HG02840 (cell line): Measurements from ENCODE around the gene CHMP1A.

Experiments used
- ATAC-seq: cut with Tn5 transposase; IDR thresholded peaks from one replicate; pipeline ENCODE4 v1.9.1; 2021; ENCODE audit warnings: mild to moderate bottlenecking, moderate library complexity, moderate number of reproducible peaks; ENCODE audit not compliant: unreplicated experiment, low FRiP score

The CHMP1A gene

DNA sequence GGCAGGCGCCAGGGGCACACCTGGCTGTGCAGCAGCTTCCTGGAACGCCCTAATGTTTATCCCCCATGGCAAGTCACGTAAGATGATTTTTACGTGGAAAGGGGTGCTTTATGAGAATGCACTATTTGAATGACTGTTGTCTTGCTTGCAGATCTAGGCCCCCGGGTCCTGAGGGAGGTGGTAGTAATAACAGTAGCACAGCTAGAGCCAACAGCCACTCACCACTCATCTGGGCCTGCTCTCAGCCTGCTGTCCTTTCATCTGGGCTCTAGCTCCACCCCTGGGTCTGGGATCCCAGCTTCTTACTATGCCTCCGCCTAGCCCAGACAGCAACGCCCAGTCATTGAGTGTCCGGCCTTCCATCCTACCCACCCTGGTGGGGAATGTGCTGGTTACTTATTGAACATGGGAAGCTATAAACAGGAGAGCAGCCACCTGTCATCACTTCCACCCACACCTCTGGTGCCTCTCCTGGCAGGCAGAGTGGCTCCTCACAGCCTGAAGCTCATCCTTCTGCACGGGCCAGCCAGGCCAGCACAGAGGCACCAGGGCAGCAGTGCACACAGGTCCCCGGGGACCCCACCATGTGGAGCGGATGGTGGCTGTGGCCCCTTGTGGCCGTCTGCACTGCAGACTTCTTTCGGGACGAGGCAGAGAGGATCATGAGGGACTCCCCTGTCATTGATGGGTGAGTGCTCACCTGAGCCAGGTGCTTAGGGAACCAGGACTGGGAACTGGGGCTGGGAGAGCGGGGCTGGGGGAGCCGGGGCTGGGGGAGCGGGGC, 27.5 kb downstream of the CHMP1A start:
- ATAC-seq = no peak

DNA sequence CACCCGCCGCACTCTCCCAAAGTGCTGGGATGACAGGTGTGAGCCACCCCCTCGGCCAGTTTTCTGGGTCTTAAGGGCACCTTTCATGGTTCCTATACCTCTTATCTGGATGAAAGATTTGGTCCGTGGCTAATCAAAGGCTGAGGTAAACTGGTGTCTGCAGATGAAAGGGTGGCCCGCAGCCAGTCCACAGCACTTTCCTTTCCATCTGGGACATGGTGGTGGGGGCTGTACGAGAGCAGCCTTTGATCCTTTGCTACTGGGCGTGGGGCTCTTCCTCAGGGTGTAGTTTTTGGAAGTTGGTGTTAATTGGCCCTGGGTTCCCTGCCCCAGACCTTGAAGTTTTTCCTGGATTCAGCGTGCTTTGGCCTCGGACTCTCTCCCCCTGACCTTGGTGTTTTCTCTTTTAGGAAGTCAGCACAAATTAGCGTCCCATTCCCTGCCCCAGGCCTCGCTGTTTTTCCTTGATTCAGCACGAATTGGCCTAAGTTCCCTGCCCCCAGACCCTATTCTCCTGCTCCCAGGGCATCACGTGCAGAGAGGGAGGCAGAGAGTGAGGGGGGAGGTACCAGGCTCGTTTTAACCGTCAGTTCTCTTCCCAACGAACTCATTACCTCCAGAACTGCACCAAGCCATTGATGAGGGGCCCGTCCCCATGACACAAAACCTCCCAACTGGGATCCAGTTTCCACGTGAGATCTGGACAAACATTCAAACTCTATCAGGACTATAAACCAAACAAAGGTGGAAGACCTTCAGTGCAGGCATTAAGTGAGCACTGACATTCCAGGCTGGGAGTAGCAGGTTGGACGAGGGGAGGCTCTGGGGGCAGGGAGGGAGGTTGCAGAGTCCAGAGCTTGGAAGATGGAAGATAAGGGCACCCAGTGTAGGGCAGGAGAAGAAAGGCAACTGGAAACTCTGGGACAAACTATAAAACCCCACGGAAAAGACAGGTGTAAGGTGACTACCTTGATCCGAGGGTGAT, 32.4 kb downstream of the CHMP1A start:
- no peak for ATAC-seq

DNA sequence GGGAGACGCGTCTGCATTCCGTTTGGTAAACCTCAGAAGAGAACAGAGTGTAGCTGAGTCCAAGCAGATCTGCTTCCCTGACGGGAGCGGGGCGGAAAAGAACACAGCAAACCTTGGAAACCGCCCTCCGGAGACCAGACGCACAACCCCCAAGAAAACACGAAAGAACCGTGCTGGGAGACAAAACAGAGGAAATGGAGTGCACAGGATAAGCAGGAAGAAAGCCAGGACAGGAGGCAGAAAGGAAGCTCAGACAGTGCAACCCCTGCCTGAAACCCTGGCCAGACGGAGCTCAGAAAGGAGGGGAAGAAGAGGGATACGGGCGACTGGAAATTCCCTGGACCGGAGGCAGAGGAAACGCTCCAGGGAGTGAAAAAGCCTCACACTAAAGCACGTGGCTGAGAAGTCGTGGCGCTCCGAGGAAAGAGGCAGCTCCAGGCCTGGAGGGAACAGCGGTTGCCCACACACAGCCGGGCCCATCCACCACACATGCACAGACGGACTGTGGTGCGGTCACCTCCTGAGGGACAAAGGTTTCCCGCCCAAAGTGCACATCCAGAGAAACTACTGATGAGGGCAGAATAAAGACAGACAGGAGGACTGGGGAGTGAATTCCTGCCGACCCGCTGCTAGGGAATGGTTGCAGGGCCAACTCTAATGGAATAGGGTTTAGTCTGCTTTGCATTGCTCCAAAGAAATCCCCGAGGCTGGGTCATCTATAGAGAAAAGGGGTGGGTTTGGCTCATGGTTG, 33.8 kb downstream of the CHMP1A start:
- no peak for ATAC-seq

DNA sequence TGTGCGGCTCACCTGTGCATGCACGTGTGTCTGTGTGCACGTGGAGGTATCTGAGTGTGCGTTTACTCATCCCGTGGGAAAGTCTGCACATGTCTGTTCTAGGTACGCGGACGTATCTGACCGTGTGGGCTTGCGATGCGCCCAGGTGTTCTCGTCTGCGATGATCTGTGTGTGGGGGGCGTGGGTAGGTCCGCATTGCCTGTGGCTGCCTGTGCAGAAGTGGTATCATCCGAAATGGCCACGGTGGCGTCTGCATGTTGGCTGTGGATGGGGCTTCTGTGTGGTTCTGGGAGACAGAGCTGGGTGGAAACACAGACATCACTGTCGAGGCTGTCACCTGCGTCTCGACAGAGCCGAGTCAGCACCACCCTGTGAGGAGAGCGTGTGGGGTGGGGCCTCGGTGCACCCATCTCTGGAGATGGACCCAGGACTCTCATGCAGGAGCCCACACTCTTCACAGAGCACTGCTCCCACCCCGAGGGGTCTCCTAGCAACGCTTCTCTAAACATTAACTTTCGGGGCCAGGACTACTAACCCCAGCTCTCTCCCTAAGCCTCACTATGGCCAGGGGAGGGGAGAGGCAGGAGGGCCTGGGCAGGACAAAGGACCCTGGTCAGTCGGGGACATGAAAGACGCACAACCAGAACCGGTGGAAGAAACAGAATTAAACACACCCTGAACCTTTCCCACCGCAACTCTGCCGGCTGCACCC, 35.7 kb downstream of the CHMP1A start:
- ATAC-seq = no peak

DNA sequence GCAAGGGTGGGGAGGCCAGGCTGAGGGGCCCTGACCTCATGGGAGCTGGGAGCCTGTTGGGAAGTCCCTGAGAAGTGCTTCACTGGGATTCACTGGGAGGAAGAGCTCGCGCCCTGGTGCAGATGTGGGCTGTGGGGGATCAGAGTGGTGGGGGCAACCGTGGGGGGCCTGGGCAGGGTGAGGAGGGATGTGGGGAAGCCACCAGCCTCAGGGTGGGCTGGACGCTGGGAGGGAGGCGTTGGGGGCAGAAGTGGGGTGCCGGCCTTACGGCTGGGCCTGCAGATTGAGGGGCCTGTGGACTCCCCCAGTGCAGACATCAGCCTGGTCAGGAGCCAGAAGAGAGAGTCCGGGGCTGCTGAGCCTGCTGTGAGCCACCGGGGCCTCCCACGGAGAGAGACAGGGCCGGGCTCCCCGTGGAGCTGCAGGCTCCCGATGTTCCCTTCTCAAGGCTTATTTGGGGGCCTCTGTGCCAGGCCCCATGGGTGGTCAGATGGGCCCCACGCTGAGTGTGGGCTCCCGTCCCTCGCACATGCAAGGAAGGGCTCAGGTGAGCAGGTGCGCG, 36.3 kb downstream of the CHMP1A start:
- ATAC-seq = no peak

DNA sequence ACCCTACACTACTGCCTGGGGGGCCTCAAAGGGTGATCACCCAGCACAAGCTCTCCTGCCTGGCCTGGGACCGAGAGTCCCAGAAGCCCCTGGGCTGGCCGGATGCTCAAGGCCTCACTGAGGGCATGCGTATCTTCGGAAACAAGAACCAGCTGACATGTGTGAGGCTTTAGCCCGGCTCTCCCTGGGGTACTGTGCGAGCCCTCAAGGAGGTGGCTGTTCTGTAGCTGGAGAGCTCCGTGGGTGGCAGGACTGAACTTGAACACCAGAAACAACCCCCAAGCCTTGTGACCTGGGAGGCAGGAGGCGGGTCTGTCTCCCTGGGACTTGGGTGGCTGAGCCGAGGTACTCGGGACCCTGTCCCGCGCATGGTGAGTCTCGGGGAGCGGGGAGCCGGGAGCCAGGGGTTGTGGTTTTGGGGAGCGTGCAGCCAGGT, 37.1 kb downstream of the CHMP1A start:
- ATAC-seq = no peak

DNA sequence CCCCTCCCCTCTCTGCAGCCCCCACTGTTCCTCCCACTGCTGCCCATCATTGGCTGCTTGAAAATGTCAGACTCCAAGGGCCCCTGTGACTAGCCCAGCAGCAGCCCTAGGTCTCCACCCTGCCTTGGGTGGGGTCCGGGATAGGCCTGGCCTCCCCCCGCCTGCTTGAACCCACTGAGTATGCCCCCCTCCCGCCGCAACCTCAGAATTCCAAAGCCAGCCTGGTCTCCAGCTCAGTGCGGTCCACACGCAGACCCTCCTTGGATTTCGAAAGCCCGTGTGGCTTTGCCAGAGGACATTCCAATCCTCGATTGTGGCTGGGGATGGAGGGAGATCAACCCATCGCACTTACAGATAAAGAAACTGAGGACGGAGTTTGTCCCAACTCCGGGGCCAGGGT, 37.7 kb downstream of the CHMP1A start:
- no peak for ATAC-seq

DNA sequence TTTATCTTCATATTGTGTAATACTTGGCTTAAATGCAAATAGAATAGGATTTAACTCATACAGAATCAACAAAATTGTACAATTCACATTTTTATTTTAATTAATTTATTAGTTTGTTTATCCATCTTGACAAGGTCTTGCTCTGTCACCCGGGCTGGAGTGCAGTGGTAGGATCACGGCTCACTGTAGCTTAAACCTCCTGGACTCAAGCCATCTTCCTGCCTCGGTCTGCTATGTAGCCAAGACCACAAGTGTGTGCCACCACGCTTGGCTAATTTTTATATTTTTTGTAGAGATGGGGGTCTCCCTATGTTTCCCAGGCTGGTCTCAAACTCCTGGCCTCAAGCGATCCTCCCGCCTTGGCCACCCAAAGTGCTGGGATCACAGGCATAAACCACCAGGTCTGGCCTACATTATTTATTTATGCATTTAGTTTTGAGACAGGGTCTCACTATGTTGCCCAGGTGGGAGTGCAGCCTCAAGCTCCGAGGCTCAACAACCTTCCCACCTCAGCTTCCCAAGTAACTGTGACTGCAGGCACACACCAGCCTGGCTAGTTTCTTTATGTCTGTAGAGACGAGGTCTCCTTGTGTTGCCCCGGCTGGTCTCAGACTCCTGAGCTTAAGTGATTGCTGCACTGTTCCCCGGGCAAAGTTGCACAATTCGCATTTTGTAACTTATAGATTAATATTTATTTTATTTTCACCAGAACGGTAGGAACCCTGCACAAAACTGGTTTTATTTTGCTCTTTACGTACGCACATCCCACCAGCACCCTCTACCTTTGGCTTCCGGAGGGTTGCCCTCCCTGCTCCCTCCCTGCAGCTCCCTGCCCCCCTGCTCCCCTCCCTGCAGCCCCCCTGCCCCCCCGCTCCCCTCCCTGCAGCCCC, 39.2 kb downstream of the CHMP1A start:
- no peak for ATAC-seq

DNA sequence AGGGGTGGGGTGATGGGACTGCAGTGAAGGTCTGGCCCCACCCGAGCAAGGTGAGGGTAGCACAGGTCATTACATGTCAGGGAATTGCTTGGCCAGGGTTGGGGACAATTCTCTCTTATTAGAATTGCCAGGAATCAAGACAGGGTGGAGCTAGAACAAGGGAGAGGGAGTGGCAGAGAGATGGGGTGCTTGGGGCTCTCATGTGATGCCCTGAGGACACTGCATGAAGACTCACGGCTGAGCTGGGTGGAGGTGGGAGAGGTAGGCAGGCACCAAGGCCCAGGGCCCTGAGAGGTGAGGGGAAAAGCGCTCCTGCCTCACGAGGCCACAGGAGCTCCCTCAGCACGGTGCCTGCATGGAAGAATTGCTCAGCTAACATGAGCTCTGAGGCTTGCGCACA, 40.5 kb downstream of the CHMP1A start:
- ATAC-seq = no peak

DNA sequence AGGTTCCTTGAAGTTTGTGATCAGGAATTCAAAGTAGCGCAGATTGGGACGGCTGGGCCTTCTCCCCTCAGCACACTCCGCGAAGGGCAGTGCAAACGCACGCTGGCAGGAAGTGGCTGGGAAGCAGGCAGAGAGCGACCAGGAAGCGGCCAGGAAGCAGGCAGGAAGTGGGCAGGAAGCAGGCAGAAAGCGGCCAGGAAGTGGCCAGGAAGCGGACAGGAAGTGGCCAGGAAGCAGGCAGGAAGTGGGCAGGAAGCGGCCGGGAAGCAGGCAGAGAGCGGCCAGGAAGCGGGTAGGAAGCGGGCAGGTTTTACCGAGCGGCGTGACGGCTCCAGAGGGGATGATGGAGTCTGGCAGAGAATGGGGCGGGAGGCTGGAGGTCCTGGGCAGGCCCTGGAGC, 40.9 kb downstream of the CHMP1A start:
- no peak for ATAC-seq

DNA sequence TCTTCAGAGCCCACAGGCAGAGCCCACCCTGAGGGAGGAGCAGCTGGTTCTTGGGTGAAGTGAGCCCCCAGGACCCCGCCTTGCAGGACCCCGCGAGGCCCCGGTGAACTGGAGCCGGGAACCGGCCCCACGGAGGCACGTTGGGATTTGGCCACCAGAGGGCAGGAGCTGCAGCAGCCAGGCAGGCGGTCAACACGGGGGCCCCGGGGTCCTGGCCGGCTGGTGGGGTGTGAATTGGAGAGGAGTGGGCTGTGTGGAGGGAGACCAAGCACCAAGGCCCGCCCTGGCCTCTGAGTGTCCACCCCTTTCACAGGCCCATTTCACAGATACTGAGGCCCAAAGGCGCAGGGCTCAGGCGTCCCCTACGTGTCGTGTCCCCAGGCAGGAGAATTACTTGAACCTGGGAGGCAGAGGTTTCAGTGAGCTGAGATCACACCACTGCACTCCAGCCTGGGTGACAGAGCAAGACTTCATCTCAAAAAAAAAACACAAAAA, 41.9 kb downstream of the CHMP1A start:
- no peak for ATAC-seq

DNA sequence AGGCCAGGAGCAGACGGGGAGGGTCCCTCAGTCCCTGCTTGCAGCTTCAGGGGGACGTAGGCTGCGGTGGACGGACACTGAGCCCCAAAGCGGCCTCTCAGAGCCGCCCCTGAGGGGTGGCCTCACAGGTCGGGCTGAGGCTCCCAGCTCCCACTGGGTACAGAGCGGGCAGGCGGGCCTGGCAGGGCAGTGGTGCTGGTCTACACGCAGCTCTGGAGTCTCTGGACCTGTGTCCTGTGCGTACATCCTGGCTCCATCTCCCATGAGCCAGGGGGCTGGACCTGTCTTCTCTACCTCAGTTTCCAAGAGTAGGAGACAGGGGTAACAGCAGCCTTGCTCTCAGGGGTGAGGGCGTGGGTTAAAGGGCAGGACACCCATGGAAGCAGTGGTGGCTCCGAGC, 42.3 kb downstream of the CHMP1A start:
- no peak for ATAC-seq

DNA sequence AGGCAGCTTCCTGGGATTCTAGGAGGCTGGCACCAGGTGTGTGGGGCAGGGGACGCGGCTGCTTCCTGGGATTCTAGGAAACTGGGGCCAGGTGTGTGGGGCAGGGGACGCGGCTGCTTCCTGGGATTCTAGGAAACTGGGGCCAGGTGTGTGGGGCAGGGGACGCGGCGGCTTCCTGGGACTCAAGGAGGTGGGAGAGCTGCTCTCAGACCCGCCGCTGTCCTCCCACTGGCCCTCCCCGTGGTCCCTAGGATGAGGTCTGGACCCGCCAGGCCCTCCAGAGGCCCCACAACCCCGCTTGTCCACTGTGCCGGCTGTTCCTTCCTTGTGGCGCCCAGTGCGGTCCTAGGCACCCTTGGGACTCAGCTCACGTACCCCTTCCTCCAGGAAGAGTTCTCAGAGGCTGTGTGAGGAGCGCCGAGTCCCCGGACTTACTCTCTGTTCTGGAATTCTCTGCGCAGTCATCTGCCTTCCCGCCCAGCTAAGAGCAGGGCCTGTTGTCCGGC, 43.5 kb downstream of the CHMP1A start:
- no peak for ATAC-seq

DNA sequence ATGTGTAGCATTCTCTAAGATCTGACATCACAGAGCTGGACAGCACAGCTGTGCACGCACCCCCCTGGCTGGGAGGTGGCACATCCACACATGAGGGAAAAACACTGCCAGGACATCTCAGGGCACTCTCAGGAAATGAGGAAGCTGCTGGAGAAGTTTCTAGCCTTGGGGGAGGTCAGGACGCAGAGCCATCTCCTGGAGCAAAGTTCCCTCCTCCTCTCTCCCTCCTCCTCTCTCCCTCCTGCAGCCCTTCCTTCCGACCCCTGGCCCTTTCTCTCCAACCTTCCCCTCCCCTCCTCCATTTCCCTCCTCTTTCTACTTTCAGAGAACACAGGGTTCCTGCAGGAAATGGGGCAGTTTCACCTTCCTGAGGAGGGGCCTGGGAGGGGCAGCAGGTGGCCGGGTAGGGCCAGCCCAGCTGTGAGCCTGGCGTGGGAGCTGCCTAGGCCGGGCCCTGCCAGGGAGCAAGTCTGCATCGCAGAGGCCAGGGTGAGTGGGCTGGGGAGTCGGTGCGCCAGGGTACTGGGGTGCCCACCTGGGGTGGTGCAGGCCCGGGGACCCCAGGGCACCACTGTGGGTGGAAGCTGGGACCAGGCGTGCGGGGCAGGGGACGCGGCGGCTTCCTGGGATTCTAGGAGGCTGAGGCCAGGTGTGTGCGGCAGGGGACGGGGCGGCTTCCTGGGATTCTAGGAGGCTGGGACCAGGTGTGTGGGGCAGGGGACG, 44.1 kb downstream of the CHMP1A start, which contains the start of gene DPEP1:
TSS of gene DPEP1 (plus strand) at position 412 of the 723 bp plus-strand sequence. CDS start 16,769 bp downstream, outside the sequence.
- no peak for ATAC-seq

DNA sequence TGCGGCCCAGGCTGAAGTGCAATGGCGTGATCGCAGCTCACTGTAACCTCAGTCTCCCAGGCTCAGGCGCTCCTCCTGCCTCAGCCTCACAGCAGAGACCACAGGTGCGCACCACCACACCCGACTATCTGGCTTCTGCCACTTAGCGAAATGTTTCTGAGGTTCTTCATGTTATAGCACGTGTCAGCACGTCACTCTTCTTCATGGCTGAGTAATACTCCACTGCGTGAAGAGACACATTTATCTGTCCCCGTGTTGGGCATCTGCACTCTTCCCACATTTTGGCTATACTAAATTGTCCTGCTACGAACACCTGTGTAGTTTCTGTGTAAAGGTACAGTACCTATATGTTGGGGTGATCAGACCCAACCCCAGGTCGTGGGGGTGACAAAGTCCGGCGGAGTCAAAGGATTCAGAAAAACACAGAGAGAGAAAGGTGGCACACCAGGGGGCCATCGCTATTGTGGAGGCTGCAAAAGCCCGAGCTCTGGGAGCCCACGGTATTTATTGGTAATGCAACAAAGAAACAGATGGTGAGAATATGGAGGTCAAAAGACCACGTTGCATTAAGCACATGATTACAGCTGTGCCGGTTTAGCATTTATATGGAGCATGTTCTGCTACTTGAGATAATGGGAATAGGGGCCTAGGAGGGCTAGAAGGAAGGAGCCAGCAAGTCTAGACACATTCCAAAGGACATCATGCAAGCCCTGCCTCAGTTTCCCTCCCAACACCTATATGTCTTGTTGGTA, 44.9 kb downstream of the CHMP1A start:
- ATAC-seq = no peak

DNA sequence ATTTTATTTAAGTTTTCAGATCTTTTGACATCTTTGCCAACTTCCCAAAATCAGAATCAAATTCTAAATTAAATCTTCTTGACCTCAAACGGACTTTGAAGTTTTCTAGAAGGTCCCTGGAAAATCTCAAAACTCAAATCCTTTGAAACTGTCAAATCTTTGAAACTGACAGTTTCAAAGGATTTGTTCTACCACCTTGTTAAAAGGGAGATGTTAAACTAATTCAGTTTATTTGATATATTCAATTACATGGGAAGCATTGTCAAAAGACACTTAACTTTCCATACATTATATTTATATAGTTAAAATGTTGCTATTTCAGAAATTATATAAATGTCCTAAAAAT, 47.4 kb downstream of the CHMP1A start:
- ATAC-seq = no peak
